OCI-LY3 (cell line): Measurements from ENCODE around the gene GAGE12C.
"Not testable (repeated sequence)": the region's sequence is repeated elsewhere in the genome, so short reads cannot be mapped to it uniquely, and the experiment has no call there.

Experiments
- H2AFZ ChIP-seq: fragments of 200-600, 300-600 bp; shearing (Covaris generic); 2 replicates; pipeline ENCODE4 v1.6.0; 2014; ENCODE audit warnings: antibody characterized with exemption, low read depth, low read length
- H3K27ac ChIP-seq: fragments of 200-600, 300-600 bp; sonication (generic); 2 replicates; pipeline ENCODE4 v1.5.1; 2014; ENCODE audit warnings: mild to moderate bottlenecking, low read length, moderate library complexity, mixed read lengths
- H3K27me3 ChIP-seq: fragments of 200-600, 300-600 bp; sonication (generic); 2 replicates; pipeline ENCODE4 v1.6.1; 2014; ENCODE audit warnings: low read depth, low read length, mixed read lengths
- H3K36me3 ChIP-seq: fragments of 200-600, 300-600 bp; sonication (generic); replicated peaks from 2 replicates; pipeline ENCODE3; 2014; ENCODE audit warnings: low read depth, low read length, mixed read lengths
- H3K4me1 ChIP-seq: fragments of 300-600, 200-600 bp; sonication (generic); 2 replicates; pipeline ENCODE4 v1.6.1; 2014; ENCODE audit warnings: low read length, mixed read lengths
- H3K4me2 ChIP-seq: fragments of 200-600, 300-600 bp; sonication (generic); 2 replicates; pipeline ENCODE4 v1.6.1; 2014; ENCODE audit warnings: low read length, mixed read lengths
- H3K4me3 ChIP-seq: fragments of 300-600, 200-600 bp; sonication (generic); 2 replicates; pipeline ENCODE4 v1.5.1; 2014; ENCODE audit warnings: antibody characterized with exemption, mild to moderate bottlenecking, low read length, moderate library complexity
- H3K79me2 ChIP-seq: fragments of 300-600, 200-600 bp; shearing (Covaris generic); 2 replicates; pipeline ENCODE4 v1.6.1; 2014; ENCODE audit warnings: mild to moderate bottlenecking, low read length, mixed read lengths
- H3K9ac ChIP-seq: fragments of 300-600, 200-600 bp; shearing (Covaris generic); 2 replicates; pipeline ENCODE4 v1.6.0; 2014; ENCODE audit warnings: mild to moderate bottlenecking, low read length, moderate library complexity
- H3K9me3 ChIP-seq: fragments of 200-600, 300-600 bp; shearing (Covaris generic); 2 replicates; pipeline ENCODE4 v1.6.1; 2014; ENCODE audit warnings: low read length, mixed read lengths; ENCODE audit not compliant: insufficient read depth
- H4K20me1 ChIP-seq: fragments of 200-600, 300-600 bp; sonication (generic); 2 replicates; pipeline ENCODE4 v1.6.1; 2016; ENCODE audit warnings: low read length, mixed read lengths; ENCODE audit not compliant: insufficient read depth

The GAGE12C gene, protein sequence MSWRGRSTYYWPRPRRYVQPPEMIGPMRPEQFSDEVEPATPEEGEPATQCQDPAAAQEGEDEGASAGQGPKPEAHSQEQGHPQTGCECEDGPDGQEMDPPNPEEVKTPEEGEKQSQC

DNA sequence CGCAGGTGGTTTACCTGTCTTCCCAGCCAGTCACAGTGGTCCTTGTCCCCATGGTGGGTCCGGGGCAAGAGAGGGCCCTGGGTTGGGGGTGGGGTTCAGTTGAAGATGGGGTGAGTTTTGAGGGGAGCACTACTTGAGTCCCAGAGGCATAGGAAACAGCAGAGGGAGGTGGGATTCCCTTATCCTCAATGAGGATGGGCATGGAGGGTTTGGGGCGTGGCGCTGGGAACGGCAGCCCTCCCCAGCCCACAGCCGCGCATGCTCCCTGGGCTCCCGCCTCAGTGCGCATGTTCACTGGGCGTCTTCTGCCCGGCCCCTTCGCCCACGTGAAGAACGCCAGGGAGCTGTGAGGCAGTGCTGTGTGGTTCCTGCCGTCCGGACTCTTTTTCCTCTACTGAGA lies at the start of gene GAGE12C:
Gene GAGE12C, plus strand, starts transcription at position 301 of the 400 bp plus-strand sequence. CDS start 1,155 bp downstream, outside the sequence.
- not testable (repeated sequence) for H3K27me3 ChIP-seq, H3K79me2 ChIP-seq, H3K9me3 ChIP-seq, H4K20me1 ChIP-seq, H3K4me1 ChIP-seq, H2AFZ ChIP-seq, H3K4me3 ChIP-seq, H3K27ac ChIP-seq, H3K4me2 ChIP-seq, H3K36me3 ChIP-seq, H3K9ac ChIP-seq

DNA sequence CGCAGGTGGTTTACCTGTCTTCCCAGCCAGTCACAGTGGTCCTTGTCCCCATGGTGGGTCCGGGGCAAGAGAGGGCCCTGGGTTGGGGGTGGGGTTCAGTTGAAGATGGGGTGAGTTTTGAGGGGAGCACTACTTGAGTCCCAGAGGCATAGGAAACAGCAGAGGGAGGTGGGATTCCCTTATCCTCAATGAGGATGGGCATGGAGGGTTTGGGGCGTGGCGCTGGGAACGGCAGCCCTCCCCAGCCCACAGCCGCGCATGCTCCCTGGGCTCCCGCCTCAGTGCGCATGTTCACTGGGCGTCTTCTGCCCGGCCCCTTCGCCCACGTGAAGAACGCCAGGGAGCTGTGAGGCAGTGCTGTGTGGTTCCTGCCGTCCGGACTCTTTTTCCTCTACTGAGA lies 9.5 kb downstream of the GAGE12C start, which contains the start of gene GAGE12D:
Gene GAGE12D, plus strand, starts transcription at position 301 of the 400 bp plus-strand sequence. CDS start 1,155 bp downstream, outside the sequence.
- H3K36me3 ChIP-seq, H3K27ac ChIP-seq, H3K9ac ChIP-seq, H3K9me3 ChIP-seq, H3K79me2 ChIP-seq, H3K4me2 ChIP-seq, H3K27me3 ChIP-seq, H3K4me3 ChIP-seq, H3K4me1 ChIP-seq, H2AFZ ChIP-seq, H4K20me1 ChIP-seq: not testable (repeated sequence)

DNA sequence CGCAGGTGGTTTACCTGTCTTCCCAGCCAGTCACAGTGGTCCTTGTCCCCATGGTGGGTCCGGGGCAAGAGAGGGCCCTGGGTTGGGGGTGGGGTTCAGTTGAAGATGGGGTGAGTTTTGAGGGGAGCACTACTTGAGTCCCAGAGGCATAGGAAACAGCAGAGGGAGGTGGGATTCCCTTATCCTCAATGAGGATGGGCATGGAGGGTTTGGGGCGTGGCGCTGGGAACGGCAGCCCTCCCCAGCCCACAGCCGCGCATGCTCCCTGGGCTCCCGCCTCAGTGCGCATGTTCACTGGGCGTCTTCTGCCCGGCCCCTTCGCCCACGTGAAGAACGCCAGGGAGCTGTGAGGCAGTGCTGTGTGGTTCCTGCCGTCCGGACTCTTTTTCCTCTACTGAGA lies 19.0 kb downstream of the GAGE12C start, which contains the start of gene GAGE12E:
Gene GAGE12E, plus strand, starts transcription at position 301 of the 400 bp plus-strand sequence. CDS start 1,155 bp downstream, outside the sequence.
- H3K27me3 ChIP-seq, H3K79me2 ChIP-seq, H2AFZ ChIP-seq, H3K27ac ChIP-seq, H3K36me3 ChIP-seq, H3K4me2 ChIP-seq, H3K9ac ChIP-seq, H3K4me3 ChIP-seq, H3K9me3 ChIP-seq, H4K20me1 ChIP-seq, H3K4me1 ChIP-seq: not testable (repeated sequence)

GRCh38 chrX:49560542-49560941 lies 28.6 kb downstream of the GAGE12C start, which contains the start of gene GAGE12F:
TSS of gene GAGE12F (plus strand) at chrX:49560842. CDS start at chrX:49561997, 1,155 bp downstream.
- not testable (repeated sequence) for H3K36me3 ChIP-seq, H4K20me1 ChIP-seq, H2AFZ ChIP-seq, H3K9me3 ChIP-seq, H3K4me1 ChIP-seq, H3K27me3 ChIP-seq, H3K27ac ChIP-seq, H3K4me3 ChIP-seq, H3K4me2 ChIP-seq, H3K9ac ChIP-seq, H3K79me2 ChIP-seq

DNA sequence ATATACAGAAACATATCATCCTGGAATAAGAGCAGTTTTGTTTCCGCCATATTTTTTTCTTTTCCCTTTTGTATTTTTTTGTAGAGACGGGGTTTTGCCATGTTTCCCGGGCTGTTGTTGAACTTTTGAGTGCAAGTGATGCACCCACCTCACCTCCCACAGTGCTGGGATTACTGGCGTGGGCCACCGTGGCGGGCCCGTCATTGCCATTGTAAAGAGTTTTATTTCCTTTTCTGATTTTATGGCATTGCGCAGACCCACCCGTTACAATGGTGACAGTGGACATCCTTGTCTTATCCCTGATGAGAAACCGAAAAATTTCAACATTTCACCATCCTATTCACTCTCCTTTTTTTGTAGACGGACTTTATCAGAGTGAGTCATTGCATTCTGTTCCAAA lies 36.8 kb downstream of the GAGE12C start:
- H3K4me2 ChIP-seq, H3K9ac ChIP-seq, H3K9me3 ChIP-seq, H3K27me3 ChIP-seq, H2AFZ ChIP-seq, H3K36me3 ChIP-seq, H4K20me1 ChIP-seq, H3K79me2 ChIP-seq, H3K4me3 ChIP-seq, H3K4me1 ChIP-seq, H3K27ac ChIP-seq: not testable (repeated sequence)

DNA sequence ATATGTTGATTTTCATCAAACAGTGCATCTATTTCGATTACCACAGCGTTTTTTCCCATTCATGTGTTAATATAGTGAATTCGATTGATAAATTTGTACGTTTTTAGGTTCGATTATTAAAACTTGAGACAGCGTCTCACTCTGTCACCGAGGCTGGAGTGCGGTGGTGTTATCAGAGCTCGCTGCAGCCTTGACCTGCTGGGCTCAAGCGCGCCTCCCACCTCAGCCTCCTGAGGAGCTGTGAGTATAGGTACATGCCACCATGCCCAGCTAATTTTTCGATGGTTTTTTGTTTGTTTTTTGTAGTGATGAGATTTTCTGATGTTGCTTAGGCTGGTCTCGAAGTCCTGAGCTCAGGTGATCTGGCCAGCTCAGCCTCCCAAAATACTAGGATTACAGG lies 37.2 kb downstream of the GAGE12C start:
- not testable (repeated sequence) for H3K36me3 ChIP-seq

GRCh38 chrX:49570100-49570499 lies 38.1 kb downstream of the GAGE12C start, which contains the start of gene GAGE12G:
TSS of gene GAGE12G (plus strand) at chrX:49570400. CDS start at chrX:49571555, 1,155 bp downstream.
- not testable (repeated sequence) for H3K9ac ChIP-seq, H3K36me3 ChIP-seq, H3K4me1 ChIP-seq, H3K79me2 ChIP-seq, H3K4me2 ChIP-seq, H3K4me3 ChIP-seq, H4K20me1 ChIP-seq, H2AFZ ChIP-seq, H3K9me3 ChIP-seq, H3K27me3 ChIP-seq, H3K27ac ChIP-seq

More for the DNA sequence above, 37.2 kb downstream of the GAGE12C start:
- not testable (repeated sequence) for H3K4me3 ChIP-seq, H3K79me2 ChIP-seq, H3K4me2 ChIP-seq, H3K27me3 ChIP-seq, H3K9me3 ChIP-seq, H3K4me1 ChIP-seq, H3K9ac ChIP-seq, H4K20me1 ChIP-seq, H2AFZ ChIP-seq, H3K27ac ChIP-seq

- not testable (repeated sequence) for H3K27me3 ChIP-seq, H4K20me1 ChIP-seq, H3K79me2 ChIP-seq, H3K9ac ChIP-seq, H2AFZ ChIP-seq, H3K9me3 ChIP-seq, H3K4me1 ChIP-seq, H3K4me2 ChIP-seq, H3K27ac ChIP-seq, H3K4me3 ChIP-seq, H3K36me3 ChIP-seq
These were observed 47.7 kb downstream of the GAGE12C start, which contains the start of gene GAGE12H for GRCh38 chrX:49579649-49580048. TSS of gene GAGE12H (plus strand) at chrX:49579949. CDS start at chrX:49581104, 1,155 bp downstream.
